H1 (cell line): Measurements from ENCODE around the gene NDUFB6. TPM values are rescaled to one million over a fixed set of nuclear protein-coding genes. Genes with fewer than 3 reads are reported as not detected.

Experiments used
- BCL11A ChIP-seq, 2 experiments: IDR thresholded peaks; one replicate each; pipeline ENCODE4 v1.6.1; 2011; ENCODE audit warnings: low read depth in 2 of 2, low read length in 2 of 2, mild to moderate bottlenecking in 2 of 2
- BRCA1 ChIP-seq: IDR thresholded peaks from 2 replicates; pipeline ENCODE4 v1.6.1; 2012; ENCODE audit warnings: low read depth, low read length, improper control_type of control experiment
- EGR1 ChIP-seq: IDR thresholded peaks from 2 replicates; pipeline ENCODE4 v1.6.1; 2011; ENCODE audit warnings: low read depth, low read length, borderline replicate concordance
- FOSL1 ChIP-seq: IDR thresholded peaks from 2 replicates; pipeline ENCODE4 v1.6.1; 2011; ENCODE audit warnings: mild to moderate bottlenecking, low read depth, low read length, moderate library complexity; ENCODE audit not compliant: insufficient read depth
- GTF2F1 ChIP-seq: IDR thresholded peaks from 2 replicates; pipeline ENCODE4 v1.6.1; 2012; ENCODE audit warnings: low read depth, low read length, improper control_type of control experiment, borderline replicate concordance
- HDAC6 ChIP-seq: IDR thresholded peaks from one replicate; pipeline ENCODE4 v1.7.1; 2012; ENCODE audit warnings: low read depth, mild to moderate bottlenecking, inconsistent platforms, low read length, moderate library complexity
- JUN ChIP-seq: IDR thresholded peaks from 2 replicates; pipeline ENCODE4 v1.6.1; 2011; ENCODE audit warnings: low read depth, mild to moderate bottlenecking, improper control_type of control experiment, low read length
- MAFK ChIP-seq: IDR thresholded peaks from 2 replicates; pipeline ENCODE4 v1.6.1; 2012; ENCODE audit warnings: low read depth, mild to moderate bottlenecking, improper control_type of control experiment, low read length
- NRF1 ChIP-seq: IDR thresholded peaks from 2 replicates; pipeline ENCODE4 v1.6.1; 2011; ENCODE audit warnings: mild to moderate bottlenecking, low read depth, low read length, improper control_type of control experiment
- RBBP5 ChIP-seq: IDR thresholded peaks from 2 replicates; pipeline ENCODE4 v1.7.1; 2012; ENCODE audit warnings: low read depth, mild to moderate bottlenecking, inconsistent platforms, low read length, moderate library complexity, borderline replicate concordance
- RFX5 ChIP-seq: IDR thresholded peaks from 2 replicates; pipeline ENCODE4 v1.6.1; 2011; ENCODE audit warnings: low read depth, low read length, improper control_type of control experiment, borderline replicate concordance
- SIX5 ChIP-seq: IDR thresholded peaks from 2 replicates; pipeline ENCODE4 v1.6.1; 2011; ENCODE audit warnings: mild to moderate bottlenecking, low read depth, low read length
- SP2 ChIP-seq: IDR thresholded peaks from 2 replicates; pipeline ENCODE4 v1.6.1; 2012; ENCODE audit warnings: mild to moderate bottlenecking, low read length, inconsistent platforms
- SP4 ChIP-seq: IDR thresholded peaks from 2 replicates; pipeline ENCODE4 v1.6.1; 2012; ENCODE audit warnings: low read length, inconsistent platforms
- SUZ12 ChIP-seq: fragments of 200-600 bp; sonication (generic); IDR thresholded peaks from 2 replicates; pipeline ENCODE4 v1.6.1; 2012; ENCODE audit warnings: mild to moderate bottlenecking, inconsistent platforms, low read length, moderate library complexity, mixed read lengths
- TAF7 ChIP-seq: optimal IDR thresholded peaks from 2 replicates; pipeline ENCODE3; 2011; ENCODE audit warnings: low read depth, mild to moderate bottlenecking, inconsistent platforms, low read length, moderate library complexity, borderline replicate concordance
- YY1 ChIP-seq: IDR thresholded peaks from 2 replicates; pipeline ENCODE4 v1.6.1; 2011; ENCODE audit warnings: low read depth, mild to moderate bottlenecking, low read length
- ZNF274 ChIP-seq: IDR thresholded peaks from 2 replicates; pipeline ENCODE4 v1.7.0; 2012; ENCODE audit warnings: low read length, borderline replicate concordance; ENCODE audit errors: extremely low read depth
- polyA plus RNA-seq, 7 experiments: library from polyadenylated mRNA; depleted of rRNA in 3 of 7; stranded (reverse) in 5 of 7; unstranded in 2 of 7; fragments of >200 nt in 5 of 7; fragments of 200-250 nt in 2 of 7; gene quantifications; 1 replicate in 5 of 7; 2 replicates in 1 of 7; 4 replicates in 1 of 7; pipeline versions ENCODE4 v1.2.1 to v1.2.3, GENCODE V29; 2011 to 2013; ENCODE audit warnings: missing spikeins in 2 of 7, mixed read lengths in 2 of 7
- total RNA-seq: library from RNA; stranded (reverse); fragmentation: NEBNext Ultra II Directional; extraction: Animal tissue kit (Norgen Biotek cat#: 25700); gene quantifications from 2 replicates; pipeline ENCODE4 v1.2.1, GENCODE V29; 2021
- TF ChIP-seq, protein P1 (sequence below), 3 experiments: IDR thresholded peaks; 1 replicate in 2 of 3; 2 replicates in 1 of 3; pipeline versions ENCODE4 v1.5.1 to v1.6.1; 2011; ENCODE audit warnings: low read length in 3 of 3, mild to moderate bottlenecking in 3 of 3, inconsistent platforms in 2 of 3, low read depth in 1 of 3, moderate library complexity in 1 of 3; ENCODE audit not compliant: insufficient read depth in 1 of 3; ENCODE audit errors: control extremely low read depth in 1 of 3
- TF ChIP-seq, protein P2 (sequence below): IDR thresholded peaks from 2 replicates; pipeline ENCODE4 v1.6.1; 2012; ENCODE audit warnings: inconsistent platforms
- TF ChIP-seq, protein P3 (sequence below): IDR thresholded peaks from 2 replicates; pipeline ENCODE4 v1.6.1; 2011; ENCODE audit warnings: low read length, improper control_type of control experiment

The NDUFB6 gene
- total and polyA plus RNA-seq, 2 of the 8 experiments (the other 6 are each of a cell fraction or from before 2014, with no cell fraction given) = 55.8 to 61.4 TPM

DNA sequence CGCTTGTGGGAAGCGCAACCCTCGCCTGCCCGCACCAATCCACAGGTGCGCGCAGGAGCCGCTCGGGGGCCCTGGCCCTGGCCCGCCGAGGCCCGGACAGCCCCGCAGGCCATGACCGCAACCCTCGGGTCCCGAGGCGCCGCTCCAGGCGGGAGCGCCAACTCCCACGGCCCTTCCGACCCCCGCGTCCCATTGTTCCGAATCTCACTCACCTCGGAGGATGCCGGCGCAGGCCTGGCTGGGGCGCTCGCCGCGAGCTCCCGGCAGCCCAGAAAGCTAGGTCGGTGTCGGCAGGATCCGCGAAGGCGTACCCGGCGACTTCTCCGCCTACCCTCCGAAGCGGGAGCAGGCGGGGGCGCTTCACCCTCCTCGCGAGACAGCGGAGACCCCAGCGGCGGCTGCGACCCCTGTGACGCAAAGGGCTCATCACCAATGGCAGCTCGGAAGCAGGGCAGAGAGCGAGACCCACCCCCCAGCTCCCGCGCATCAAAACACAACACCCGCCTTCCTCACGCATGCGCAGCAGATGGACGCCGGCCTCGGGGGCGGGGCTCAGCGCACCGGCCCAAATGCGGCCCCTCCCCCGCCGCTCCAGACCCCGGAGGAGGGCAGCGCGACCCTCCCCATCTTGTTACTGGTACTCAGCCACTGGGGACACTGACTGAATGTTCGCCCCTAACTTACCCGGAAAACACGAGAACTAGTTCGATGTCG lies 22.2 kb downstream of the NDUFB6 start (continued):
- TF ChIP-seq RBBP5 = peak; percentile 78
- TF ChIP-seq FOSL1 = no peak
- TF ChIP-seq GTF2F1 = no peak
- no peak for TF ChIP-seq SUZ12
- peak; percentile 60 for TF ChIP-seq YY1
- no peak for TF ChIP-seq SP4
- no peak for TF ChIP-seq SP2
- no peak for TF ChIP-seq HDAC6
- no peak for TF ChIP-seq SIX5
- TF ChIP-seq TAF7 = peak; percentile 14
- TF ChIP-seq NRF1 = peak; percentile 92
- TF ChIP-seq, protein P1, sequence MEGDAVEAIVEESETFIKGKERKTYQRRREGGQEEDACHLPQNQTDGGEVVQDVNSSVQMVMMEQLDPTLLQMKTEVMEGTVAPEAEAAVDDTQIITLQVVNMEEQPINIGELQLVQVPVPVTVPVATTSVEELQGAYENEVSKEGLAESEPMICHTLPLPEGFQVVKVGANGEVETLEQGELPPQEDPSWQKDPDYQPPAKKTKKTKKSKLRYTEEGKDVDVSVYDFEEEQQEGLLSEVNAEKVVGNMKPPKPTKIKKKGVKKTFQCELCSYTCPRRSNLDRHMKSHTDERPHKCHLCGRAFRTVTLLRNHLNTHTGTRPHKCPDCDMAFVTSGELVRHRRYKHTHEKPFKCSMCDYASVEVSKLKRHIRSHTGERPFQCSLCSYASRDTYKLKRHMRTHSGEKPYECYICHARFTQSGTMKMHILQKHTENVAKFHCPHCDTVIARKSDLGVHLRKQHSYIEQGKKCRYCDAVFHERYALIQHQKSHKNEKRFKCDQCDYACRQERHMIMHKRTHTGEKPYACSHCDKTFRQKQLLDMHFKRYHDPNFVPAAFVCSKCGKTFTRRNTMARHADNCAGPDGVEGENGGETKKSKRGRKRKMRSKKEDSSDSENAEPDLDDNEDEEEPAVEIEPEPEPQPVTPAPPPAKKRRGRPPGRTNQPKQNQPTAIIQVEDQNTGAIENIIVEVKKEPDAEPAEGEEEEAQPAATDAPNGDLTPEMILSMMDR (IDR thresholded peaks at IDR 0.05; ENCODE audit: control extremely low read depth in 1 of 3, insufficient read depth in 1 of 3, low read depth in 1 of 3, low read length in 3 of 3) = peak in 1 of 3 experiments; percentile 13; a peak in 1 of 4 replicates
- TF ChIP-seq BCL11A (IDR thresholded peaks at IDR 0.05; ENCODE audit: low read depth in 2 of 2, low read length in 2 of 2) = no peak
- no peak for TF ChIP-seq JUN
- no peak for TF ChIP-seq RFX5
- TF ChIP-seq EGR1 = no peak
- TF ChIP-seq, protein P2, sequence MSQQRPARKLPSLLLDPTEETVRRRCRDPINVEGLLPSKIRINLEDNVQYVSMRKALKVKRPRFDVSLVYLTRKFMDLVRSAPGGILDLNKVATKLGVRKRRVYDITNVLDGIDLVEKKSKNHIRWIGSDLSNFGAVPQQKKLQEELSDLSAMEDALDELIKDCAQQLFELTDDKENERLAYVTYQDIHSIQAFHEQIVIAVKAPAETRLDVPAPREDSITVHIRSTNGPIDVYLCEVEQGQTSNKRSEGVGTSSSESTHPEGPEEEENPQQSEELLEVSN = no peak
- TF ChIP-seq MAFK = no peak
- TF ChIP-seq BRCA1 = peak; percentile 89
- TF ChIP-seq ZNF274 = no peak
- TF ChIP-seq, protein P3, sequence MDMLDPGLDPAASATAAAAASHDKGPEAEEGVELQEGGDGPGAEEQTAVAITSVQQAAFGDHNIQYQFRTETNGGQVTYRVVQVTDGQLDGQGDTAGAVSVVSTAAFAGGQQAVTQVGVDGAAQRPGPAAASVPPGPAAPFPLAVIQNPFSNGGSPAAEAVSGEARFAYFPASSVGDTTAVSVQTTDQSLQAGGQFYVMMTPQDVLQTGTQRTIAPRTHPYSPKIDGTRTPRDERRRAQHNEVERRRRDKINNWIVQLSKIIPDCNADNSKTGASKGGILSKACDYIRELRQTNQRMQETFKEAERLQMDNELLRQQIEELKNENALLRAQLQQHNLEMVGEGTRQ = no peak
